Astrocyte of the spinal cord (primary cell): ENCODE data around the gene ZNF485.

Source experiments
- DNase-seq: peaks from one replicate; pipeline ENCODE4 v3.0.0; 2011; ENCODE audit warnings: low read depth, low spot score
- H3K4me3 ChIP-seq: 2 replicates; pipeline ENCODE4 v1.5.1; 2011; ENCODE audit warnings: low read depth, mild to moderate bottlenecking, low read length, moderate library complexity
- CTCF ChIP-seq: IDR thresholded peaks from 2 replicates; pipeline ENCODE4 v1.5.1; 2012; ENCODE audit warnings: low read depth, mild to moderate bottlenecking, low read length, inconsistent platforms
- in situ Hi-C: cut with HindIII; loops from 2 replicates; pipeline ENCODE4 v1.10.0; 2017; ENCODE audit warnings: low sequenced_read_pairs

ZNF485 gene

GRCh38 chr10:43647576-43647975, 41.3 kb downstream of the ZNF485 start:
- TF ChIP-seq CTCF: no peak
- in situ Hi-C loops: no loop called here
- DNase-seq: no peak
- peak overlapping the region; percentile 55 for H3K4me3 ChIP-seq

GRCh38 chr10:43648095-43648397, 41.8 kb downstream of the ZNF485 start:
- in situ Hi-C loops: no loop called here
- no peak for DNase-seq
- TF ChIP-seq CTCF: peak; percentile 0
- peak overlapping the region; percentile 55 for H3K4me3 ChIP-seq

GRCh38 chr10:43648398-43649184, 42.4 kb downstream of the ZNF485 start, which contains the start of gene ZNF32:
TSS of gene ZNF32 (minus strand) at chr10:43648881. CDS start at chr10:43646133, 2,748 bp downstream.
- TF ChIP-seq CTCF: no peak
- DNase-seq: peak; percentile 90
- H3K4me3 ChIP-seq: peak within 1 kb of the TSS; percentile 55
- in situ Hi-C loops: no loop called here

- in situ Hi-C loops: no loop called here
- peak overlapping the region; percentile 55 for H3K4me3 ChIP-seq
- no peak for TF ChIP-seq CTCF
- DNase-seq: no peak
These were observed 42.9 kb downstream of the ZNF485 start for GRCh38 chr10:43649185-43649523.

- no peak for DNase-seq
- H3K4me3 ChIP-seq: no peak overlapping the region
- no peak for TF ChIP-seq CTCF
- in situ Hi-C loops: no loop called here
These were observed 47.5 kb downstream of the ZNF485 start for GRCh38 chr10:43653746-43654145.

GRCh38 chr10:43655311-43655710, 49.1 kb downstream of the ZNF485 start:
- DNase-seq: no peak
- in situ Hi-C loops: no loop called here
- no peak overlapping the region for H3K4me3 ChIP-seq
- TF ChIP-seq CTCF: no peak
